GM19193 (cell line): ENCODE results near the gene SAMD4B.

Experiments used
- POLR2A ChIP-seq: IDR thresholded peaks from 4 replicates; pipeline ENCODE4 v1.6.1; 2011; ENCODE audit not compliant: insufficient read depth, insufficient read length; ENCODE audit errors: extremely low read depth

The SAMD4B gene

GRCh38 chr19:39321117-39321831 lies 20.9 kb upstream of the SAMD4B start:
- no peak for TF ChIP-seq POLR2A

- TF ChIP-seq POLR2A, result no peak
Observed at GRCh38 chr19:39321832-39322176, 20.4 kb upstream of the SAMD4B start.

DNA sequence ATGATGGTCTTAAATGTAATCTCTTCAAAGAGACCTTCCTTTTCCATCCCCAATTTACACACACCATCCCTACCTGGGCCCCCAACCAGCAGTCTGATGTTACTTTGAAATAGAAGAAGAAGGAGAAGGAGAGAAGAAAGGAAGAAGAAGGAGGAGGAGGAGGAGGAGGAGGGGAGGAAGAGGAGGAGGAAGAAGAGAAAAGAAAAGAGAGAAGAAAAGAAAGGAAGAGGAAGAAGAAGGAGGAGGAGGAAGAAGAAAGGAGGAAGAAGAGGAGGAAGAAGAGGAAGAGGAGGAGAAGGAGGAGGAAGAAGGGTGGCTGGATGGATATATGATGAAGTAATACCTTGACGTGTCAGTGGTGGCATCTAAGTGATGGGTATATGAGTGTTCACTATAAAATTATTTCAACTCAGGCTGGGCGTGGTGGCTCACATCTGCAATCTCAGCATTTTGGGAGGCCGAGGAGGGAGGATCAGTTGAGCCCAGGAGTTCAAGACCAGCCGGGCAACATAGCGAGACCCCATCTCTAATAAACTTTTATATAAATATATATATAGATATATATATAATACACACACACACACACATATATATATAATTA lies 17.9 kb upstream of the SAMD4B start:
- TF ChIP-seq POLR2A, result no peak

DNA sequence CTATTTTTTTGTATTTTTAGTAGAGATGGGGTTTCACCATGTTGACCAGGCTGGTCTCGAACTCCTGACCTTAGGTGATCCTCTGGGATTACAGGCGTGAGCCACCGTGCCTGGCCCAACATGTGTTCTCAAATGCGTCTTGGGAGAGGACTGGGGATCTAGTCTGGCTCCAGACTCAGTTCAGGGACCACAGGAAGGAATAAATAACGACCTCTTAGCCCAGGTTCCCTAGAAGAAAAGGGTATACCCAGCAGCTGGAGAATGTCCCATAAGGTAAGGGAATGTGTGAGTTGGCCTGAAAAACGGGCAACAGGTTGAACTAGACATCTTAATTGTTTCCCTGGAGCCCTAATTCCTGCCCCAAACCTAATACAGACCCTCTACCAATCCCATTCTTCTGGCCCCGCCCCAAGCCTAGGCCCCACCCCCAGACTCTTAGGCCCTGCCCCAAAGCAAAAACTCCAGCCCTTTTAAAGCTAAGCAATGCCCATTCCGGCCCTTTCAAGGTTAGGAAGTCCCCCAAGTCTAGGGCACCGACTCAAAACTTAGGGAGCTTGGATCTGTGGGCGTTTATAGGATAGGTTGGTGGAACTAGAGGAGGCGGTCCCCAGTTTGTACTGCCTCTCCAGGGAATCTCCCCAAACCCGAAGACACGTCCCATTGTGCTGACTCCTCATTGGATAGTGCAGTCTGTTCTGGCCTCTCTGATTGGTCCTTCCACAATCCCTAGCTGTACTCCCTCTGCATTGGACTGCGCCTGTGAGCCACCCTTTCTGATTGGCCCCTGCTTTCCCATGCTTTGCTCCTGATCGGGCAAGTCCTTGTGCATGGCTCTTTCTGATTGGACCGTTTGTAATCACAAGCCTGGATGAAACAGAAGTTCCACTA lies 16.2 kb upstream of the SAMD4B start:
- TF ChIP-seq POLR2A, result no peak

DNA sequence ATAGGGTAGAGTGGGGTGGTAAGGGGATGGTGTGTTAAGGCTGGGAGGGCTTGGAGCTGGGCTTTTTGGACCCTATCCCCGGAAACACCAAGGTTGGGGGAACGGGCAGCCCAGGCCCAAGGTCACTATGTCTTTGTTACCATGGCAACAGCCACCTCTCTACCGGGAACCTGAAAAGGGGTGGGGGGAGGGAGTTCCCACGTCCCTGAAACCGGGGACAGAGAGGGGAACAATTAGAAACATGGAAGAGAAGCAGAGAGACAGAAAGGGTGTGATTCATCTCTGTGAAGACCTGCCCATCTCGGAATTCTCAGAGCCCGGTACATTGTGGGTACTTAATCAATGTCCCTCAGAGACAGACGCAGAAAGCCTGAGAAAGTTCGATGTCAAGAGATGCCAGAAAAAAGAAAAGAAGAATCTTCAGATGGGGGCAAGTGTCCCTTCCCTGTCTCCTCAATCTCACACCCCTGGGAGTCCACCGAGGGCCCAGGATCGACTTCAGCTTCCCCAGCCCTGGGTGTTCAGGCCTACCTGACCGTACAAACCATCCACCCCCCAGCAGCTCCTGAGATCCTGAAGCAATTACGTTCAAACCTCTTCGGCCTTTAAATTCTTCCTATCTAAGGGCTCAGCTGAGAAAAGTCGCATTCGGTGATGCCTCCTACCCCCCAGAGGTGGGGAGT lies 14.7 kb upstream of the SAMD4B start:
- TF ChIP-seq POLR2A, result no peak

- TF ChIP-seq POLR2A, result no peak
Observed at GRCh38 chr19:39328046-39328705, 14.0 kb upstream of the SAMD4B start.

GRCh38 chr19:39329948-39330347 lies 12.3 kb upstream of the SAMD4B start:
- no peak for TF ChIP-seq POLR2A

DNA sequence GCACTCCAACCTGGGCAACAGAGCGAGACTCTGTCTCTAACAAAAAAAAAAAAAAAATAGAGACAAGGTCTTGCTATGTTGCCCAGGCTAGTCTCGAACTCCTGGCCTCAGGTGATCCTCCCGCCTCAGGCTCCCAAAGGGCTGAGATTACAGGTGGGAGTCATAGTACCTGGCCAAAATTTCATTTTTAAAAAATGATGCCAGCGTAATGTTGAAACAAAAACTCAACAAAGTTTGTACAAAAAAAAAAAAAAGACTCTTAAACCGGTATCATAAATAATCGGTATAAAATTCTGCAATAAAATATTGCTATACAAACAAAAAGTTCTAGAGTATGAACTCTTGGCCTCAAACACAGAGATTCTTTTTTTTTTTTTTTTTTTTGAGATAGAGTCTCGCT lies 9.9 kb upstream of the SAMD4B start:
- TF ChIP-seq POLR2A, result no peak

DNA sequence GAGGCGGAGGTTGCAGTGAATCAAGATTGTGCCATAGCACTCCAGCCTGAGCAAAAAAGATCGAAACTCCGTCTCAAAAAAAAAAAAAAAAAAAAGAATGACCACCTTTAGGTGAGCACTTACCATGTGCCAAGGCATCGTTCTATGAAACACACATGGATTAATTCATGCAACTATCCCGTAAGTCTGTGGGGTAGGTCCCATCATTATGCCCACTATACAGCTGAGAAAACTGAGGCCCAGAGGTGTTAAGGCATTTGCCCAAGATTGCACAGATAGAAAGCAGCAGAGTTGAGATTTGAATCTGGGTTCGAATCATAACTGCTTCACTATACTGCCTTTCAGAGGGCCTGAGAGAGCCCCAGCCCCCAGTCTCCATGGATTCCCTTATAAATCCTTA lies 8.7 kb upstream of the SAMD4B start:
- TF ChIP-seq POLR2A, result no peak

- TF ChIP-seq POLR2A, result no peak
Observed at GRCh38 chr19:39334444-39334976, 7.7 kb upstream of the SAMD4B start.

DNA sequence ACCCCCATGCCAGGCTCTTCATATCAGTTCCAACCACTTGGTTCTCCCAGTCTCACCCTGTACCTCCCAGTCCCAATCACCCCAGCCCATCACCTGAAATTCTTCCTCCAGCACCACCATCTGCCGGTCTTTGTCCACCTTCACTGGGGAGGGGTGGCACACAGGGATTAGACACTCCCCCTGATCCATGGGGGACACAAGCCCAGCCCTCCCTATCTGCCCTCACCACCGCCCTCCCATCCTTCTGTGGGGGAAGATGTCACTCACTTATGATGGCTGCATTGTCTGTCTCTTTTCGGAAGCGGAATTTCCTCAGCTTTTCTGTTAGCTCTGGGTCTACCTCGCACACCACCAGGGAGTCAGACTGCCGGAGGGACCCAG lies 7.1 kb upstream of the SAMD4B start:
- TF ChIP-seq POLR2A, result no peak

DNA sequence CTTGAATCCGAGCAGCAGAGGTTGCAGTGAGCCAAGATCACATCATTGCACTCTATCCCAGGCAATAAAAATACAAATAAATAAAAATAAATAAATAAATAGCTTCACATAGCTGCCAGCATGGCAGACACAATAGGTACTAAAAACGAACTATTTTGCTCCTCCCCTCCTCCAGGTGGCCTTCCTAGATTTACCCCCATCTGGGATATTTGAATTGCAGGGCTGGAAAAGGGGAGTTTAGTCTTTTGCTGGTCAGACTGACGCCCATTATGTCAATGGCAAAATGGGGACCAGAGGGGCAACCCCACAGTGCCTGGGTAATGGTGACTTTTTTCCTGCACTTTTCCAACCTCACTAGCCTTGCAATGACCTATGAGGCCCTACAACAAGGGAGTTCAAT lies 5.7 kb upstream of the SAMD4B start:
- no peak for TF ChIP-seq POLR2A

DNA sequence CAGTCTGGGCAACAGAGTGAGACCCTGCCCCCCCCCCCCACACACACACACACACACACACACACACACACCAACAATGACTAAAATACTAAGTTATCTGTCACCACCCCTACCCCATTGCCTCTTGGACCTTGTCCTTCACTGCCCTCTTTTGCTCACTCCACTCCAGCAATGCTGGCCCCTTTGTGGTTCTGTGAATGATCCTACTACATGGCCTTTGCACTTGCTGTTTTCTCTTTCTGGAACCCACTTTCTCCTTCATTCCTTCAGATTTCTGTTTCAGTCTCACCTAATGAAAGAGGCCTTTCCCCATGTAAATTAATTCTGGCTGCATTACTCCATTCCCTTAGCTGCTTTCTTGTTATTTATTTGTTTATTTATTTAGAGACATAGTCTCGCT lies 2.5 kb upstream of the SAMD4B start:
- no peak for TF ChIP-seq POLR2A

DNA sequence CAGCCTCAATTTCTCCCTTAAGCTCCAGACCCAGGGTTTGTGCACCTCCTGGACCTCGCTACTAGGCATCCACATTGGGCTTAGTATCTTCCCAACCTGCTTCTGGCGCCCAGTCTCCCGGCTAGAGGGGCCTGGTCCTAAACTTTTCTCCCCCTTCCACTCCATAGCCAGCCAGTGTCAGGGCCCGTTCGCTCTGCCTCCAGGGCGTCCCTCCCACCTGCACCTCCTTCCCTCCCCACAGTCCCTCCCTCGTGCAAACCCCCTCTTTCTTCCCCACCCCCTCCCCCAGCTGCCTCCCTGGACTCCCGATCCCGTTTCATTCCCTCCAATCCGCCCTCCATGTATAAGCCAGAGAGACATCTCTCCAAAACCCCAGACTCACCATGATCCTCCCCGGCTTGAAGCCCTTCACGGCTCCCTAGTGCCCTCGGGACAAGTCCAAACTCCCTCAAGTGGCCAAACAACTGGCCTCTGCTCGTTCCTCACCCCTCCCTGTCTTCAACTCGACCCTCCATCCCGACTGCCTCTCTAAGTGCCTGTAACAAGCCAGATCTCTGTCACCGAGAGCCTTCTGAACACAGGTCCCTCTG lies 997 bp upstream of the SAMD4B start:
- TF ChIP-seq POLR2A, result no peak

- TF ChIP-seq POLR2A, result no peak
Observed at GRCh38 chr19:39342647-39343305, 555 bp downstream of the SAMD4B start.
